ENCODE results near the gene SCNN1A. TPM values are rescaled to one million over a fixed set of nuclear protein-coding genes. Genes with fewer than 3 reads are reported as not detected.
A peak's percentile ranks its signal among the peaks of the same experiment; 100 is the strongest.

The SCNN1A gene
- total and polyA plus RNA-seq, 2 of the 13 experiments (the other 11 are each of a cell fraction or from before 2014, with no cell fraction given): 1.5 to 14.6 TPM

DNA sequence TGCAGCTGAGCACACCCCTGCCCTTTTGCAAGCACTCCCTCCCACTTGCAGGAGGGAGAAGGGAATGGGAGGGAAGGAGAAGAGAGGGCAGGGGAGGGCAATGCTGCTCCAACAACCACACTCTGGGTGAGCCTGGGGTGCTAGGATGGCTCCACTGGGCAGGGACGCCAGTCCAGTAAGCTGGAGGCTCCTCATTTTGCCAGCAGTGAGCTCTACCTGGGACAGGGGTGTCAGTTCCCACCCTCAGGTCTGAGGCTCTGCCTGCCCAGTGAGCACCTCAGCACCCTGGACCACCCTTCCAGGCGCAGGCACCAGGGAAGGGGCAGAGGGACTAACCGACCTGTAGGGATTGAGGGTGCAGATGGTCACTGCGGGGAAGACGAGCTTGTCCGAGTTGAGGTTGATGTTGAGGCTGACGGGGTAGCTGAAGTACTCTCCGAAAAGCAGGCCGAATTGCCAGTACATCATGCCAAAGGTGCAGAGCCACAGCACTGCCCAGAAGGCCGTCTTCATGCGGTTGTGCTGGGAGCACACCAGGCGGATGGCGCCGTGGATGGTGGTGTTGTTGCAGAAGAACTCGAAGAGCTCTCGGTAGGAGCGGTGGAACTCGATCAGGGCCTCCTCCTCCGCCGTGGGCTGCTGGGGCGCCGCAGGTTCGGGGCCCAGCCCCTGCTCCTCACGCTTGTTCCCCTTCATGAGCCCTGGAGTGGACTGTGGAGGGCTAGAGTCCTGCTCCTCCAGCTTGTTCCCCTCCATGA lies 1.2 kb downstream of the SCNN1A start (continued):
- TF ChIP-seq XBP1 (CRISPR knock-in tag; IDR thresholded peaks at IDR 0.05) (no peak), ZKSCAN8 (CRISPR knock-in tag; IDR thresholded peaks at IDR 0.05; ENCODE audit: borderline replicate concordance) (no peak), ZBTB3 (CRISPR knock-in tag; IDR thresholded peaks at IDR 0.05; ENCODE audit: borderline replicate concordance, low read depth) (no peak), RBFOX2 (IDR thresholded peaks at IDR 0.05; ENCODE audit: low read depth, low read length) (no peak), ZNF3 (CRISPR knock-in tag; IDR thresholded peaks at IDR 0.05) (no peak), MYC (CRISPR knock-in tag; IDR thresholded peaks at IDR 0.05; ENCODE audit: borderline replicate concordance) (no peak; the same call in 1 of the 2 replicates), ZNF557 (CRISPR knock-in tag; IDR thresholded peaks at IDR 0.05) (no peak), RARA (CRISPR knock-in tag; IDR thresholded peaks at IDR 0.05) (no peak), ZNF12 (CRISPR knock-in tag; IDR thresholded peaks at IDR 0.05) (no peak), FOXK1 (CRISPR knock-in tag; IDR thresholded peaks at IDR 0.05; ENCODE audit: borderline replicate concordance, low read depth) (no peak), ZNF83 (CRISPR knock-in tag; IDR thresholded peaks at IDR 0.05; ENCODE audit: borderline replicate concordance) (no peak), CC2D1A (CRISPR knock-in tag; IDR thresholded peaks at IDR 0.05) (no peak), ZNF570 (CRISPR knock-in tag; IDR thresholded peaks at IDR 0.05; ENCODE audit: borderline replicate concordance) (no peak), SMYD3 (CRISPR knock-in tag; IDR thresholded peaks at IDR 0.05) (no peak), TAF1 (CRISPR knock-in tag; IDR thresholded peaks at IDR 0.05) (no peak), ZBTB38 (CRISPR knock-in tag; IDR thresholded peaks at IDR 0.05) (peak; percentile 28; the same call in 1 of the 2 replicates), ZNF232 (CRISPR knock-in tag; IDR thresholded peaks at IDR 0.05; ENCODE audit: borderline replicate concordance) (no peak), PRPF4 (IDR thresholded peaks at IDR 0.05; ENCODE audit: low read depth, low read length, poor library complexity, severe bottlenecking) (no peak), MTF1 (CRISPR knock-in tag; IDR thresholded peaks at IDR 0.05) (no peak)
- TF ChIP-seq, protein P1, sequence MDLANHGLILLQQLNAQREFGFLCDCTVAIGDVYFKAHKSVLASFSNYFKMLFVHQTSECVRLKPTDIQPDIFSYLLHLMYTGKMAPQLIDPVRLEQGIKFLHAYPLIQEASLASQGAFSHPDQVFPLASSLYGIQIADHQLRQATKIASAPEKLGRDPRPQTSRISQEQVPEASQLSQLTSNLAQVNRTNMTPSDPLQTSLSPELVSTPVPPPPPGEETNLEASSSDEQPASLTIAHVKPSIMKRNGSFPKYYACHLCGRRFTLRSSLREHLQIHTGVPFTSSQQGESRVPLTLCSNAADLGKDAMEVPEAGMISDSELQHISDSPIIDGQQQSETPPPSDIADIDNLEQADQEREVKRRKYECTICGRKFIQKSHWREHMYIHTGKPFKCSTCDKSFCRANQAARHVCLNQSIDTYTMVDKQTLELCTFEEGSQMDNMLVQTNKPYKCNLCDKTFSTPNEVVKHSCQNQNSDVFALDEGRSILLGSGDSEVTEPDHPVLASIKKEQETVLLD (CRISPR knock-in tag; IDR thresholded peaks at IDR 0.05; ENCODE audit: low read depth): no peak
- TF ChIP-seq, protein P2, sequence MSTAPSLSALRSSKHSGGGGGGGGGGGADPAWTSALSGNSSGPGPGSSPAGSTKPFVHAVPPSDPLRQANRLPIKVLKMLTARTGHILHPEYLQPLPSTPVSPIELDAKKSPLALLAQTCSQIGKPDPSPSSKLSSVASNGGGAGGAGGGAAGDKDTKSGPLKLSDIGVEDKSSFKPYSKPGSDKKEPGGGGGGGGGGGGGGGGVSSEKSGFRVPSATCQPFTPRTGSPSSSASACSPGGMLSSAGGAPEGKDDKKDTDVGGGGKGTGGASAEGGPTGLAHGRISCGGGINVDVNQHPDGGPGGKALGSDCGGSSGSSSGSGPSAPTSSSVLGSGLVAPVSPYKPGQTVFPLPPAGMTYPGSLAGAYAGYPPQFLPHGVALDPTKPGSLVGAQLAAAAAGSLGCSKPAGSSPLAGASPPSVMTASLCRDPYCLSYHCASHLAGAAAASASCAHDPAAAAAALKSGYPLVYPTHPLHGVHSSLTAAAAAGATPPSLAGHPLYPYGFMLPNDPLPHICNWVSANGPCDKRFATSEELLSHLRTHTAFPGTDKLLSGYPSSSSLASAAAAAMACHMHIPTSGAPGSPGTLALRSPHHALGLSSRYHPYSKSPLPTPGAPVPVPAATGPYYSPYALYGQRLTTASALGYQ (CRISPR knock-in tag; IDR thresholded peaks at IDR 0.05): no peak
- TF ChIP-seq, protein P3, sequence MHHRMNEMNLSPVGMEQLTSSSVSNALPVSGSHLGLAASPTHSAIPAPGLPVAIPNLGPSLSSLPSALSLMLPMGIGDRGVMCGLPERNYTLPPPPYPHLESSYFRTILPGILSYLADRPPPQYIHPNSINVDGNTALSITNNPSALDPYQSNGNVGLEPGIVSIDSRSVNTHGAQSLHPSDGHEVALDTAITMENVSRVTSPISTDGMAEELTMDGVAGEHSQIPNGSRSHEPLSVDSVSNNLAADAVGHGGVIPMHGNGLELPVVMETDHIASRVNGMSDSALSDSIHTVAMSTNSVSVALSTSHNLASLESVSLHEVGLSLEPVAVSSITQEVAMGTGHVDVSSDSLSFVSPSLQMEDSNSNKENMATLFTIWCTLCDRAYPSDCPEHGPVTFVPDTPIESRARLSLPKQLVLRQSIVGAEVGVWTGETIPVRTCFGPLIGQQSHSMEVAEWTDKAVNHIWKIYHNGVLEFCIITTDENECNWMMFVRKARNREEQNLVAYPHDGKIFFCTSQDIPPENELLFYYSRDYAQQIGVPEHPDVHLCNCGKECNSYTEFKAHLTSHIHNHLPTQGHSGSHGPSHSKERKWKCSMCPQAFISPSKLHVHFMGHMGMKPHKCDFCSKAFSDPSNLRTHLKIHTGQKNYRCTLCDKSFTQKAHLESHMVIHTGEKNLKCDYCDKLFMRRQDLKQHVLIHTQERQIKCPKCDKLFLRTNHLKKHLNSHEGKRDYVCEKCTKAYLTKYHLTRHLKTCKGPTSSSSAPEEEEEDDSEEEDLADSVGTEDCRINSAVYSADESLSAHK (CRISPR knock-in tag; IDR thresholded peaks at IDR 0.05; ENCODE audit: borderline replicate concordance): no peak
- TF ChIP-seq, protein P4, sequence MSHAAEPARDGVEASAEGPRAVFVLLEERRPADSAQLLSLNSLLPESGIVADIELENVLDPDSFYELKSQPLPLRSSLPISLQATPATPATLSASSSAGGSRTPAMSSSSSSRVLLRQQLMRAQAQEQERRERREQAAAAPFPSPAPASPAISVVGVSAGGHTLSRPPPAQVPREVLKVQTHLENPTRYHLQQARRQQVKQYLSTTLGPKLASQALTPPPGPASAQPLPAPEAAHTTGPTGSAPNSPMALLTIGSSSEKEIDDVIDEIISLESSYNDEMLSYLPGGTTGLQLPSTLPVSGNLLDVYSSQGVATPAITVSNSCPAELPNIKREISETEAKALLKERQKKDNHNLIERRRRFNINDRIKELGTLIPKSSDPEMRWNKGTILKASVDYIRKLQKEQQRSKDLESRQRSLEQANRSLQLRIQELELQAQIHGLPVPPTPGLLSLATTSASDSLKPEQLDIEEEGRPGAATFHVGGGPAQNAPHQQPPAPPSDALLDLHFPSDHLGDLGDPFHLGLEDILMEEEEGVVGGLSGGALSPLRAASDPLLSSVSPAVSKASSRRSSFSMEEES (CRISPR knock-in tag; IDR thresholded peaks at IDR 0.05): no peak

All from HepG2 (cell line).